Stimulated activated CD8-positive, alpha-beta memory T cell treated with anti-CD3 and anti-CD28 coated beads, Interleukin-4, amount 100 ng/mL, for 48 hours (primary cell): ENCODE measurements around the gene KIF2C.

Experiments used
- DNase-seq: peaks from one replicate; pipeline ENCODE4 v3.0.0-alpha.2; 2020

KIF2C gene

GRCh38 chr1:44817307-44817706, 77.7 kb downstream of the KIF2C start:
- DNase-seq = no peak
